ENCODE results near the gene DNAH7.
"Not testable (repeated sequence)": the region's sequence is repeated elsewhere in the genome, so short reads cannot be mapped to it uniquely, and the experiment has no call there.

Gene DNAH7

GRCh38 chr2:195959341-195959740, 109.3 kb downstream of the DNAH7 start:
- no peak for DNase-seq

GRCh38 chr2:195956725-195957124, 111.9 kb downstream of the DNAH7 start:
- no peak for DNase-seq

- no peak for DNase-seq
Observed at GRCh38 chr2:195945056-195945455, 123.6 kb downstream of the DNAH7 start.

GRCh38 chr2:195937176-195937575, 131.5 kb downstream of the DNAH7 start:
- no peak for DNase-seq

DNA sequence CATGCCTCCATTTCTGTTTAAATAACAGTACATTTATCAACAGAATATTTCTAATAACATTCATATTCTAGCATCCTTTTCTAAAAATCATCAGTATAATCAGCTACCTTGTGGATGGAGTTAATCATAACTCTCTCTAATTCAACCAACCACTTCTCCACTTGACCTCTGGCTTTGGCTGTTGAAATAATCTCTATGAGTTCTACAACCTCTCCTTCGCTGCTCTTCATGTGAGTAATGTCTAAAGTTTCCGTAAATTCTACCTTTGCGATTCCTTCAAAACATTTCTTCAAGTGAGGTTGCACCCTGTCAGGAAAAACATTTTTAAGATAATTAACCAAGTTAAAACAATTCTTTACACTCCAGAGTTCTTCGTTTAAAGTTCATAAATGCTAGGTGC, 134.2 kb downstream of the DNAH7 start:
- no peak for DNase-seq

DNA sequence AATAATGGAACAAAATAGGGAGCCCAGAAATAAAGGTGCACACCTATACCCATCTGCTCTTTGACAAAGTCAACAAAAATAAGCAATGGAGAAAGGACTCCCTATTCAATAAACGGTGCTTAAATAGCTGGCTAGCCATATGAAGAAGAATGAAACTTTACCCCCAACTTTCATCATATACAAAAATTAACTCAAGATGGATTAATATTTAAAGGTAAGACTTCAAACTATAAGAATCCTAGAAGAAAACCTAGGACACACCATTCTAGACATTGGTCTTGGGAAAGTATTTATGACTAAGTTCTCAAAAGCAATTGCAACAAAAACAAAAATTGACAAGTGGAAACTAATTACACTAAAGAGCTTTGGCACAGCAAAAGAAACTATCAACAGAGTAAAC, 139.1 kb downstream of the DNAH7 start:
- DNase-seq, result no peak

- no peak for DNase-seq
Observed at GRCh38 chr2:195925120-195925519, 143.5 kb downstream of the DNAH7 start.

DNA sequence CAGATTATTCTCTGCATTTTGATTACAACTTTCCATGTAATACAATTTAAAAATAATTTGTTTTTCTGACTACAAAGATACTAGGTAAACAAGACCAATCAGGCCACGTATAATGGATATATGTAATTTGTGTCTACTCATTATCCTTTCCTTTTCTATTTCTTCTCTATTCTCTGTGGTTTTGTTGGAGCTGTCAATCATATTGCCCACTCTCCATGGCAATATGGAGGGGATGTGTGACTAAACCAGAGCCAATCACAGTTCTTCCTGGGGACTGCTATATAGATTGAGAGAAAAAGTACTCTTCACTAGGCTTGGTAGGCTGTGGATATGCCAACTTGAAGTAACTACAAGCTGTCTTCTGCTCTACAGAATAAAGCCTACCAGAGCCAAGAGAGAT, 144.7 kb downstream of the DNAH7 start:
- DNase-seq, result no peak

- not testable (repeated sequence) for DNase-seq
Observed at GRCh38 chr2:195917021-195917600, 151.5 kb downstream of the DNAH7 start.

DNA sequence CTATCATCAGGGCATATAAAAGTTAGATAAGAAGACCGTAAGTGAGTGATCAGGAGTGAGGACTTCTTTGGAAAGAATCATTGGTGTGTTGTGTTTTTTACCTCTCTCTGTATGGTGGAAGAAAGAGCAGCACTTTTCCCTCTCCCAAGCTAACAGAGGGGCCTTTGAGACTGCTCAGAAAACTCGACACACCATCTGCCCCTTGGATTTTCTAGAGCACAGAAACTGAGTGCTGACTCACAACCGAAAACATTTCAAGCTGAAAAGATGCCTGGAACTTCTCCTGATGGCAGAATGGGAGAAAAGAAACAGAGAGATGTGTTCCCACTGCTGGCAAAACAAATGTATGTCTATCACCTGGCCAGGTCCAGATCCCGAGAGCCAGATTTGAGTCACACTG, 156.6 kb downstream of the DNAH7 start:
- DNase-seq, result no peak

GRCh38 chr2:195910570-195910969, 158.1 kb downstream of the DNAH7 start:
- no peak for DNase-seq

GRCh38 chr2:195909926-195910325, 158.7 kb downstream of the DNAH7 start:
- DNase-seq, result no peak

GRCh38 chr2:195907474-195907873, 161.2 kb downstream of the DNAH7 start:
- no peak for DNase-seq

- DNase-seq, result no peak
Observed at GRCh38 chr2:195903956-195904355, 164.7 kb downstream of the DNAH7 start.

- no peak for DNase-seq
Observed at GRCh38 chr2:195902857-195903256, 165.8 kb downstream of the DNAH7 start.

- no peak for DNase-seq
Observed at GRCh38 chr2:195899226-195899625, 169.4 kb downstream of the DNAH7 start.

DNA sequence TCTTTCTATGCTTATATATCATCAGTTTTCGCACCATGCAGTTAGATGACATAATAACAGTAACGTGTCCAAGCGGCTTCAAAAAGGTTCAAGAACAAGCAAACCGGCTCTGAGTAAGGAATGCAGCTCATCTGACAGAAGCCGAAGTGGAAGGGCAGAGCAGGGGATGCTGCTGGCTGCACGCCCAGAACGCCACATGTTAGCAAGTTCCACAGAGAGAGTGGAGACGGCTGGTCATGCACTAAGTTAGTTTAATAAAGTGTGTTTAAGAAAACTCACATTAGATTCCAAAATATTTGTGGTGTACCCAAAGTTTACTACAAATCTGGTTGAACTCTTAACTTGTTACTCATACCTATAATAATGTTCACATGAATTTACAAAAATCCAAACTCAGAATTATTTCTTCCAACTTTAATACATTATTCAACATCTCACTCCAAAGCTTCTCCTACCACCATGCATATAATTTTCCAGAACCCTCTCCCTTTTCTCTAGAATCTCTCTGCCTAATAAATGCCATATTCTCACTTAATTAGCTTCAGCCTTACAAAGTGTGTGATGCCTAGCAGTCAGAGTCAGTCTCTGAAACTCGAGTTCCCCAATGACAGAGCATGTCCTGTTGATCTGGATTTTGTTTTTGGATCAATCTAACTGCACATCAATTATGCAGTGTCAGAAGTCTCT, 170.0 kb downstream of the DNAH7 start:
- DNase-seq, result no peak

DNA sequence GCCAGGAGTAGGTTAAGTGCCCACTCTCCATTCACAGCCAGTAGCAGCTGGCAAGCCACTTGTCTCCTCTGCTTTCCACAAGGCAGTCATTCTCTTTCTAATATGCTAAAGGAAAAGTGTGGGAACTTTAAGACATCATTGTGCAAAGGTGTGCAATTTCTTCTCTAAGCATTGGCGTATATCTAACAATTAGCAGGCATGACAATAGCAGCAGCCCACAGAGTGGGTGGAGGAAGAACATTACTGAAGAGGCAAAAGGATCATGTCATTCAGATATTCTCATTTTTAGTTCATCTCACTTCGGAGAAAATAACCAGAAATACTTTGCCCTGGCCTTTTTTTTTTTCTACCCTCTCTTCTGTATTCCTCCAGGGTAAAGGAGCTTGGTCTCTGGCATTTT, 177.6 kb downstream of the DNAH7 start:
- DNase-seq, result no peak

DNA sequence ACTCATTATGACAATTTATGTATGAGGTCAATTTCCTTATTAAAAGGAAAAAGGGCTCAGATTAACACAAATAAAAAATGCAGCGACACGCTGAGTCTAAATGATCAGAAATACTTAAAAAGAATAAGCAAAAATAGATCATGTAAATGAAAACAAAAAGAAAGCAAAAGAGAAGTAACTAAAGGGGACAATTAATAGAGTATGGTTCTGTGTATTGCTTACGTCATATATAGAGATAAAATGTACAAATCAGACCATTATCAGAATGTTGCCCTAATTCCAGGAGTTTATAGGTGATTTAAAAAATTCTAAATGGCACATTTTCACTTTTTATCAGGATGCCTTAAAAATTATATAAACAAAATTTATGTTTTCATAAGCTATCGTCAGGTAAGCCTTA, 189.5 kb downstream of the DNAH7 start:
- DNase-seq, result no peak

DNA sequence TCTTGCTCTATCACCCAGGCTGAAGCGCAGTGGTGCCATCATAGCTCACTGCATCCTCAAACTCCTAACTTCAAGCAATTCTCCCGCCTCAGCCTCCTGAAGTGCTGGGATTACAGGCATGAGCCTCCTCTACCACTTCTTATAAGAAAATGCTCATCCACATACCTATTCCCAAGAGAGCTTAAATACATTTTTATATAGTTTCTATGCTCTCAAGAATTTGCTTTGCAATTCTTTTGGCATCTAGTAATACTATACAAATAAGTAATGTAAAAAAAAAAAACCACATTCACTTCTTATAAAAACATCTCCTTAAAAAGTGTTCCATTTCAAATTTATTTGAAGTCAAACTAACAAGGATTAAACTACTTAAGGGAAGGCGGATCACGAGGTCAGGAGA, 197.3 kb downstream of the DNAH7 start:
- DNase-seq, result no peak

- DNase-seq, result no peak
Observed at GRCh38 chr2:195864316-195864715, 204.3 kb downstream of the DNAH7 start.

DNA sequence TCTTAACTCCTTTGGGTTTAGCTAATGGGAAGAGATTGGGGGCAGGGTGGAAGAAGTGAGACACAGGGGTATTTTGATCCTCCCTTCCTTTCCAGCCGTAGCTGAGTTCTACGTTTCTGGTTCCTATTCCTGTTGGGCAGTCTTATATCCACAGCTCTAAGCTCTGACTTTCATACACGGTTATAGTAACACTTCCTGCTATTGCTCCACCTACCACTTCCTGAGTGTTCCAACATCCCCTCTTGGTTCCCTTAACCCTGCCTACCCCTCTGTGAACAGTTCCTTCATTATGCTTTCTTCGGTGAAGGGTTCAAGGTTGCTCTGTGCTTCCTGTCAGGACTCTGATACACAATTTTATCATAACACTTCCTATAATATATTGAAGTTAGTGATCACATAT, 205.1 kb downstream of the DNAH7 start:
- no peak for DNase-seq

- DNase-seq, result no peak
Observed at GRCh38 chr2:195863121-195863520, 205.5 kb downstream of the DNAH7 start.

GRCh38 chr2:195861821-195862220, 206.8 kb downstream of the DNAH7 start:
- DNase-seq, result no peak

DNA sequence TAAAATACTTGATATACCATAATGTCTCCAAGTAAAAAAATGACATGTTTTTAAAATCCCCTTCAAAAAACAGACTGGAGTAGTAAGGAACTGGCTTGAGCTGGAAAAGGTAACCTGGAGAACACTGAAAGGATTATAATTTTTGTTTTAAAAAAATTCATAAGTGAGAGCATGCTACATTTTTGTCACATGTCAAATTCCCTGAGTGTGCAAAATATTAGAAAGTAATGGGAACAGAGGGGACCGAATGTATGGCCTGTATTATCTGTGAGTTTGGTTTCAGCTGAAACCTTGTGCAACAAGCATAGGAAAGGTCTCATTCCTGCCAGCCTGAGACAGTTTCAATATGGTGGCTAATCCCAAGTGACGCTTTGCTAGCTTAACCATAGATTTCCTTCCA, 209.1 kb downstream of the DNAH7 start:
- DNase-seq, result no peak
